Measurements from ENCODE around the gene ASTN2. TPM values are rescaled to one million over a fixed set of nuclear protein-coding genes. Genes with fewer than 3 reads are reported as not detected.

The ASTN2 gene
- total RNA-seq, 1 donor from 2014 or later: 10.0 TPM

DNA sequence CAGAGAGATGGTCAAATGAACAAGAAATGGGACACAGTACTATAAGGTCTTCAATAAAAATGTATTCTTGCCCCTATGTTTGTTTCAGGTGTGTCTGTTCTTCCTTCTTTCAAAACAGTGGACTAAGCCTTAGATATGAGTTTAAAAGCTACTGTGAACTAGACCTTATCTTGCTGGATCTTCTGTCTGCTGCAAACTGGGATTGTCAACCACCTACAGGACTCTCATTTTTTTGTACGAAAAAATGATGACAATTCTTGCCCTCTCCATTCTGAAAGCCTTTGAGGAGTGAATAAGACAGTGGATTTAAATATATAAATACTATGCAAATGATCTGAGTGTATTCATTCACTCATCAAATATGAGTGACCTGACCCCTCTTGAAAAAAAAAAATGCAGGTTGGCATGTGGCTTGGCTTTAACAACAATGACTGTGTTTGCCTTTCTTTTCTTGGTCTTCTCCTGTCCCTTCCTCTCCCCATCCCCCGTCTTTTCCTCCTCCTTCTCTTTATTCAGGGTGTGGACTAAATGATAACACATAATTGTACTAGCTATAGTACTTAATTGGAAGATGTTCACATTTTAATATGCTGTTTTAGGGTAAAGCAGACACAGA is 963.2 kb downstream of the ASTN2 start:
- Mint-ChIP-seq H3K9me3 (ENCODE audit: unreplicated experiment) (no peaks in the 10 kb centered on the region), H3K27me3 (ENCODE audit: unreplicated experiment) (peaks cover 1% of the 10 kb centered on the region), H3K4me3 (ENCODE audit: unreplicated experiment) (no peak overlapping the region), H3K27ac (ENCODE audit: unreplicated experiment) (no peak overlapping the region), H3K4me1 (ENCODE audit: unreplicated experiment) (no peaks in the 10 kb centered on the region), H3K36me3 (ENCODE audit: low read depth, unreplicated experiment) (no peaks in the 10 kb centered on the region)
- no peak for DNase-seq (ENCODE audit: low spot score)
- TF ChIP-seq, protein P1, sequence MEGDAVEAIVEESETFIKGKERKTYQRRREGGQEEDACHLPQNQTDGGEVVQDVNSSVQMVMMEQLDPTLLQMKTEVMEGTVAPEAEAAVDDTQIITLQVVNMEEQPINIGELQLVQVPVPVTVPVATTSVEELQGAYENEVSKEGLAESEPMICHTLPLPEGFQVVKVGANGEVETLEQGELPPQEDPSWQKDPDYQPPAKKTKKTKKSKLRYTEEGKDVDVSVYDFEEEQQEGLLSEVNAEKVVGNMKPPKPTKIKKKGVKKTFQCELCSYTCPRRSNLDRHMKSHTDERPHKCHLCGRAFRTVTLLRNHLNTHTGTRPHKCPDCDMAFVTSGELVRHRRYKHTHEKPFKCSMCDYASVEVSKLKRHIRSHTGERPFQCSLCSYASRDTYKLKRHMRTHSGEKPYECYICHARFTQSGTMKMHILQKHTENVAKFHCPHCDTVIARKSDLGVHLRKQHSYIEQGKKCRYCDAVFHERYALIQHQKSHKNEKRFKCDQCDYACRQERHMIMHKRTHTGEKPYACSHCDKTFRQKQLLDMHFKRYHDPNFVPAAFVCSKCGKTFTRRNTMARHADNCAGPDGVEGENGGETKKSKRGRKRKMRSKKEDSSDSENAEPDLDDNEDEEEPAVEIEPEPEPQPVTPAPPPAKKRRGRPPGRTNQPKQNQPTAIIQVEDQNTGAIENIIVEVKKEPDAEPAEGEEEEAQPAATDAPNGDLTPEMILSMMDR (IDR thresholded peaks at IDR 0.05; ENCODE audit: unreplicated experiment): no peak

DNA sequence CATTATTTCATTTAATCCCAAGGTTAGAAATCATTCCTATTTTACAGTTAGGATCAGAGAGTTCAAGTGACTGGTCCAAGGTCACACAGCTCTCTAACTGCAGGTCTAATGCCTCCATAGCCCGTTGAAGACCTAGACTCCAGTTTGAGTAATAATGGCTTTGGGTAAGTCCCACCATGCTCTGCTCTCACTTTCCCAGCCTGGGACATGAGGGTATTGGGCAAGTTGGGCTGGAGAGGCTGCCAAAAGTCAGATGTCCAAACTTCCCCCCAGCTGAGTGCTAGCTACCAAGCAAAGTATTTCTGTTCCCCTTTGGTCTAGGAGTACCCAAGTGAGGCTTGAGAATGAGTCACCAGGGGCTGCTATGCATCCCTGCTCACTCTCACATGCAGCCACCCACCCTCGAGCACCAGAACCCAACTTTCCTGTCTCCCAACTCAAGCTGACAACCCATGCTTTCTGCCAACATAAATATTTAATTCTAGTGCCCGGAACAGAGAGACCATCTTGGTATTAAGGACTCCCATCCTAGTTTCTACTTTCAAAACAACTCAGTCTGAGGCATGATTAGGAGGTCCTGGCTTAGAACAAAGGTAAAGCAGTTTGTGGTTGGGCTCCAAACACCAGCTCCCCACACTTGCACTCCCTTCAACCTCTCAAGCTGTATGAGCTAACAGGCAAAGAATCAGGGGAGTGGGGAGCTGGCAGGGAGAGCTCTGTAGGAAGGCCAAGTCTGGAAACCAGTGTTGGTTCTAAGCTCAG is 964.3 kb downstream of the ASTN2 start:
- no peaks in the 10 kb centered on the region for H3K9me3 Mint-ChIP-seq (ENCODE audit: unreplicated experiment)
- H3K36me3 Mint-ChIP-seq (ENCODE audit: low read depth, unreplicated experiment): no peaks in the 10 kb centered on the region
- H3K4me1 Mint-ChIP-seq (ENCODE audit: unreplicated experiment): no peaks in the 10 kb centered on the region
- TF ChIP-seq, protein P1 (IDR thresholded peaks at IDR 0.05; ENCODE audit: unreplicated experiment): no peak
- H3K4me3 Mint-ChIP-seq (ENCODE audit: unreplicated experiment): no peak overlapping the region
- DNase-seq (ENCODE audit: low spot score): no peak
- no peaks in the 10 kb centered on the region for H3K27me3 Mint-ChIP-seq (ENCODE audit: unreplicated experiment)
- H3K27ac Mint-ChIP-seq (ENCODE audit: unreplicated experiment): no peak overlapping the region

DNA sequence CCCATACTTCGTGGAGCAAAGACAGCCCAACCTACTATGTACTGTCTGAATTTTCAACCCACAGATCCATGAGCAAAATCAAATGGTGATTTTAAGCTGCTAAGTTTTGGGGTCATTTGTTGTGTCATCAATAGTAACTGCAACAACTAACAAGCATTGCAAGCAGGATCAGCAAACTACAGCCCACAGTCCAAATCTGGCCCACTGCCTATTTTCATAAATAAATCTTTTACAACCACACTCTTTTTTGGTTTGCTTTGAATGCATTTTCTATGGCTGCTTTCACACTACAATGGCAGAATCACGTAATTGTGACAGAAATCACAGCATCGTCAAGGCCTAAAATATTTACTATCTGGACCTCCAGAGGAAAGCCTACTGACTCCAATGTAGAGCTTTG is 964.9 kb downstream of the ASTN2 start:
- DNase-seq (ENCODE audit: low spot score): no peak
- H3K9me3 Mint-ChIP-seq (ENCODE audit: unreplicated experiment): no peaks in the 10 kb centered on the region
- no peaks in the 10 kb centered on the region for H3K4me1 Mint-ChIP-seq (ENCODE audit: unreplicated experiment)
- H3K27ac Mint-ChIP-seq (ENCODE audit: unreplicated experiment): no peak overlapping the region
- H3K36me3 Mint-ChIP-seq (ENCODE audit: low read depth, unreplicated experiment): no peaks in the 10 kb centered on the region
- H3K27me3 Mint-ChIP-seq (ENCODE audit: unreplicated experiment): no peaks in the 10 kb centered on the region
- H3K4me3 Mint-ChIP-seq (ENCODE audit: unreplicated experiment): no peak overlapping the region
- TF ChIP-seq, protein P1 (IDR thresholded peaks at IDR 0.05; ENCODE audit: unreplicated experiment): no peak

DNA sequence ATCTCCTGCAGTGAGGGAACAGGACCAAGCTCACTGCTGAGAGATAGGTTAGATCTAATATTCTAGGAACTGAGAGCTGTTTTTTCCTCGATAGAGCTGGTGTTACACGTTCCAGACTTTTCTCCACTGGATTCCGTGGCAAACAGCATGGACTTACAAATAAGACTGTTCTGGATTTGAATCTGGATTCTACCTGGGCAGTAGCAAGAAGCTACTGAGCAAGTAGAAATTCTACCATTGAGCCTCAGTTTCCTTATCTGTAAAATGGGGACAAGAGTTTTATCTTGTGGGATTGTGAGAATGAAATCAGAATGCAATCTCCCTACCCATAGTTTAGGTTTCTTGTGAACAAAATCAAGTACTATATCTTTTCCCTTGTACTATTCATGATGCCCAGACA is 966.4 kb downstream of the ASTN2 start:
- H3K36me3 Mint-ChIP-seq (ENCODE audit: low read depth, unreplicated experiment): no peaks in the 10 kb centered on the region
- H3K4me3 Mint-ChIP-seq (ENCODE audit: unreplicated experiment): no peak overlapping the region
- no peaks in the 10 kb centered on the region for H3K9me3 Mint-ChIP-seq (ENCODE audit: unreplicated experiment)
- H3K27ac Mint-ChIP-seq (ENCODE audit: unreplicated experiment): no peak overlapping the region
- H3K27me3 Mint-ChIP-seq (ENCODE audit: unreplicated experiment): no peaks in the 10 kb centered on the region
- no peaks in the 10 kb centered on the region for H3K4me1 Mint-ChIP-seq (ENCODE audit: unreplicated experiment)
- TF ChIP-seq, protein P1 (IDR thresholded peaks at IDR 0.05; ENCODE audit: unreplicated experiment): no peak
- no peak for DNase-seq (ENCODE audit: low spot score)

DNA sequence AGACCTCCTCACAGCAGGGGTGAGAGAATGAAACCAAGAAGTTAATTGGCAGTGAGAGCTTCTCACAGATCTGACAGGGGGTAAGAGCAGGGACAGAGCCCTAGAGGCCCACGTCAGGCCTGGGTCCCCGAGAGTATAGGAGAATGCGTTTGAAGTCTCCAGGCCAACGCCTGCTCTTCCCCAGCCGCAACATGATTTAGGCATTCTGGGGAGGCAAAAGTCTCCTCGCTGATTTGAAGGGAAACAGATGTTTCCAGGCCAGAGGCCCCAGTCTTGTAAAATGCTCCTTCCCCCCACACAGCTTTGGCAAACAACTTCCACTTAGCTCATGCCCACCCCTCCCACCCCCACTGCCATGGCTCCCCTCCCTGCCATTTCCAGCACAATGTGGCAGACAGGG is 966.9 kb downstream of the ASTN2 start:
- H3K4me3 Mint-ChIP-seq (ENCODE audit: unreplicated experiment): no peak overlapping the region
- no peak overlapping the region for H3K27ac Mint-ChIP-seq (ENCODE audit: unreplicated experiment)
- H3K27me3 Mint-ChIP-seq (ENCODE audit: unreplicated experiment): no peaks in the 10 kb centered on the region
- DNase-seq (ENCODE audit: low spot score): no peak
- no peaks in the 10 kb centered on the region for H3K4me1 Mint-ChIP-seq (ENCODE audit: unreplicated experiment)
- TF ChIP-seq, protein P1 (IDR thresholded peaks at IDR 0.05; ENCODE audit: unreplicated experiment): no peak
- no peaks in the 10 kb centered on the region for H3K36me3 Mint-ChIP-seq (ENCODE audit: low read depth, unreplicated experiment)
- H3K9me3 Mint-ChIP-seq (ENCODE audit: unreplicated experiment): no peaks in the 10 kb centered on the region
